Mucosa of gallbladder (tissue), 1 donor: ENCODE data around the gene SRP19. TPM values are rescaled to one million over a fixed set of nuclear protein-coding genes. Genes with fewer than 3 reads are reported as not detected.
"Not testable (repeated sequence)": the region's sequence is repeated elsewhere in the genome, so short reads cannot be mapped to it uniquely, and the experiment has no call there.

Source experiments
- DNase-seq: peaks from one replicate; pipeline ENCODE4 v3.0.0-alpha.2; 2020; ENCODE audit warnings: low spot score
- total RNA-seq: library from RNA; stranded (reverse); gene quantifications from one replicate; pipeline ENCODE4 v1.2.1, GENCODE V29; 2021
- donor health status: DM: no; HTN: no; CAD: no.

Gene SRP19
- 31.8 TPM for total RNA-seq

GRCh38 chr5:112860929-112861637, at the start of gene SRP19:
TSS of gene SRP19 (plus strand) at chr5:112861287. CDS start at chr5:112861377, 90 bp downstream.
- DNase-seq = peak; percentile 97

GRCh38 chr5:112812549-112812948, 48.5 kb upstream of the SRP19 start:
- no peak for DNase-seq

DNA sequence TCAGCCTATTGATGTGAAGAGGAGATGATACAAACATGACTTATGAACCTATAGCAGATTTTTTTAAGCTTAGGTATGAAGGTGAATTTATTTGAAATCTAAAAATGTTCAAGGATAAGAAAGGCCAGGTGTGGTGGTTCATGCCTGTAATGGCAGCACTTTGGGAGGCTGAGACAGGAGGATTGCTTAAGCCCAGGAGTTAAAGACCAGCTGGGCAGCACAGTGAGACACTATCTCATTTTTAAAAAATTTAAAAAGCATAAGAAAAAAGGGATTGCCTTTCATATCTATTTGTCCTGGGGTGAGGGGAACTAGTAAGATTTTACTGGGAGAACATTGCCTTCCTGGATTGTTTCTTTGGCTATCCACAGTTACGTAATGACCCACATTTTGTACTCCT, 40.8 kb upstream of the SRP19 start:
- no peak for DNase-seq

- no peak for DNase-seq
Measured at GRCh38 chr5:112822456-112822855, 38.6 kb upstream of the SRP19 start.

- DNase-seq = no peak
Measured at GRCh38 chr5:112823181-112823580, 37.9 kb upstream of the SRP19 start.

GRCh38 chr5:112823656-112824055, 37.4 kb upstream of the SRP19 start:
- peak; percentile 16 for DNase-seq

DNA sequence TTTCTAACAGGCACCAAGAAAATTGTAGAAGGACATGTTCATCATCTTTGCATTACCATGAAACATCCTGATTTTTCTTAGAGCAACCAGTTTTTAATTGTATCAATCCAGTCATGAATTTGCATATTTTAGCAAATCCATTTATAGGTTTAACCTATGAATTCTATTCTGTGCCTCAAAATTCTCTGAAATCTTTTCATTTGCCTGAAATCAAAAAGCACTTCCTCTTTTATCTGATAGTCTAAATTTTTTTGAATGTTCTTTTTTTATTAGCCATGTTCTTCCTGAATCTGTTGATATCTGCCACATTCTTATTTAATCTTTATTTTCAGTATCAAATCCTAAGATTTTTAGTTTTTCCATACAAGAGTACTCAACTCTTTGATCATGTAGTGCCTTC, 36.9 kb upstream of the SRP19 start:
- no peak for DNase-seq

GRCh38 chr5:112830378-112830777, 30.7 kb upstream of the SRP19 start:
- DNase-seq = no peak

GRCh38 chr5:112833971-112834370, 27.1 kb upstream of the SRP19 start:
- no peak for DNase-seq

DNA sequence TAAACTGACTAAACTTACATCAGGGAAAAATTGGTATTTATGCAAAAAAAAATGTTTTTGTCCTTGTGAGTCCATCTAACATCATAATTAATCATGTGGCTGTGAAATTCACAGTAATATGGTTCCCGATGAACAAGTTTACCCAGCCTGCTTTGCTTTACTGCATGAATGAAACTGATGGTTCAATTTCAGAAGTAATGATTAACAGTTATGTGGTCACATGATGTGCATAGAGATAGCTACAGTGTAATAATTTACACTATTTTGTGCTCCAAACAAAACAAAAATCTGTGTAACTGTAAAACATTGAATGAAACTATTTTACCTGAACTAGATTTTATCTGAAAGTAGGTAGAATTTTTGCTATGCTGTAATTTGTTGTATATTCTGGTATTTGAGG, 16.6 kb upstream of the SRP19 start:
- DNase-seq = no peak

DNA sequence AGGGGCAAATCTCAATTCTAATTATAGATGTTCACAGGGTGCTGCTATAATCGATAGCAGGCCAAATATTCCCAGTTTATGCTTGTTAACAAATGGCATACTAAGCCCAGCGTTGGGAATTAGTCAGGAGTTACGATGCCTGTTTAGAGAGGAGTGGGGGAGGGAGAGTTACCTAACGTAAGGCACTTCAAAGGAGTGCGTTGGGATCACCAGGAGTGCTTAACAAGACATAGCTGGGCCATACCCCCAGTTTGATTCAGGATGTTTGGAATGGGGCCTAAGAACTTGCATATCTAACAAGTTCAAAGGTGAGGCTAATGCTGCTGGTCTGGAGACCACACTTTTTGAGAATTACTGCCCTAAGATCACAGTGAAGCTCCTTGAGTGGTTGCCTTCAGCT, 14.5 kb upstream of the SRP19 start:
- no peak for DNase-seq

DNA sequence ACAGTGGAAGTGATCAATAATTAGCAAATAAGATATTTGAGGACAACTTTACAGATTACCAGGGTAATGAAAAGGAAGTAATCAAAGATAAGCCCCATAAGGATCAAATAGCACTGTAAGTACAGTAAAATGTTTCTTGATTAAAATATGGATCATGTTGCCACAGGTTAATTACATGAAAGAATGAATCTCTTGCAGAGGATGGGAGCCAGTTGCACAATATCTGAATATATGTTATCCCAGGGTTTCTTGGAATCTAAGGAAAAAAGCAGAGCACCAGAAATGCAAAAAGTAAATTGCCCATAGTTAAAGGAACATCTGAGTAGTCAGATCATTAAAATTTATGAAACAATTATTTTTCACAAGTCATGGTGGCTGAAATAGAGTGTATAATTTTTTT, 13.8 kb upstream of the SRP19 start:
- no peak for DNase-seq

DNA sequence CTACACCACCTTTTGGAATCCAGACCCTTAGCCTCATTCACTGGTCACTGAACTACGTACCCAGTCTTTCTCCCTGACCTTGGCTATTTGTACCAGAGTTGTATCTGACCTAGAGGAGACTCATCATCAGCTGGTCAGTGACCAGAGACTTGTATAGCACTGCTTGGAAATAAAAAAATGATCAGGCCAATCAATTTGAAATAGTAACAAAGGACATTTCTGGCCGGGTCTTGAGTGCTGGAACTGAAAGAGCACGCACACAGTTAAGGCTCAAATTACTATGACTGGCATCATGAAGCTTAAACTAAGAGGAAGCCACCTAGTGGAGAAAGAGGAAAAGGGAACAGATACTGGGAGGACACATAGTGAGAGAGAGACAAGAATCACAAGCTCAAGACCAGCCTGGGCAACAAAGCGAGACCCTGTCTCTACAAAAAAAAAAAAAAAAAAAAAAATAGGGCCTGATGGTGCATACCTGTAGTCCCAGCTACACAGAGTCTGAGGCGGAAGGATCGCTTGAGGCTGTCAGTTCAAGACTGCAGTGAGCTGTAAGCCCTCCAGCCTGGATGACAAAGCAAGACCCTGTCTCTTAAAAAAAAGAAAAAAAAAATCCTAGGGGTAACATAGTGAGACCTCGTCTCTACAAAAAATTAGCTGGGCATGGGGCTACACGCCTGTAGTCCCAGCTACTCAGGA, 12.8 kb upstream of the SRP19 start:
- no peak for DNase-seq

- DNase-seq = no peak
Measured at GRCh38 chr5:112849912-112850311, 11.2 kb upstream of the SRP19 start.

DNA sequence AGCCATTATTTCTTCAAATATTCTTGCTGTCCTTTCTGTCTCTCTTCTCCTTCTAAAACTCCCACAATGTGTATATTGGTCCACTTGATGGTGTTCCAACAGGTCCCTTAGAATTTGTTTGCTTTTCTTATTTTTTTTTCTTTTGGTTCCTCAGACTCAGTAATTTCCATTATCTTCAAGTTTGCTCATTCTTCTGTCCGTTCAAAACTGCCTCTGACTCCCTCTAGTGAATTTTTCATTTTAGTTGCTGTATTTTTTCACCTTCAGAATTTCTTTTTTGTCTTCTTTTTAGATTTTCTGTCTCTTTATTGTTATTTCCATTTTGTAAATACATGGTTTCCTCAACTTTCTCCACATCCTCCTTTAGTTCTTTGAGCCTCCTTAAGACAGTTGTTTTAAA, 6.4 kb upstream of the SRP19 start:
- DNase-seq = no peak

GRCh38 chr5:112857866-112858265, 3.2 kb upstream of the SRP19 start:
- no peak for DNase-seq

GRCh38 chr5:112860571-112860928, 537 bp upstream of the SRP19 start:
- DNase-seq = not testable (repeated sequence)

- DNase-seq = no peak
Measured at GRCh38 chr5:112861638-112861985, 525 bp downstream of the SRP19 start.

GRCh38 chr5:112862085-112862484, 998 bp downstream of the SRP19 start:
- DNase-seq = no peak

DNA sequence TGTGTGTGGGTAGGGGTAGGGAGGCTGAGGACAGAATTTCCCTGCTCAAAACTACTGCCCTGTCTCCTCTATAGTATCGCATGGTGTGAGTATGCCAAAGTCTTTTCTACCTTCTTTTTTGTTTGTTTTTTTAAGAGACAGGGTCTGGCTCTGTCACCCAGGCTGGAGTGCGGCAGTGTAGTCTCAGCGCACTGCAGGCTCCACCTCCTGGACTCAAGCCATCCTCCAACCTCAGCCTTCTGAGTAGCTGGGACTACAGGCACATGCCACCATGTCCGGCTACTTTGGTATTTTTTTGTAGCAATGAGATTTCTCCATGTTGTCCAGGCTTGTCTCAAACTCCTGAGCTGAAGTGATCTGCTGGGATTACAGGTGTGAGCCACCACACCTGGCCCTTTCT, 2.5 kb downstream of the SRP19 start:
- DNase-seq = no peak

GRCh38 chr5:112865128-112865527, 4.0 kb downstream of the SRP19 start:
- no peak for DNase-seq

- DNase-seq = no peak
Measured at GRCh38 chr5:112866739-112867138, 5.7 kb downstream of the SRP19 start.

DNA sequence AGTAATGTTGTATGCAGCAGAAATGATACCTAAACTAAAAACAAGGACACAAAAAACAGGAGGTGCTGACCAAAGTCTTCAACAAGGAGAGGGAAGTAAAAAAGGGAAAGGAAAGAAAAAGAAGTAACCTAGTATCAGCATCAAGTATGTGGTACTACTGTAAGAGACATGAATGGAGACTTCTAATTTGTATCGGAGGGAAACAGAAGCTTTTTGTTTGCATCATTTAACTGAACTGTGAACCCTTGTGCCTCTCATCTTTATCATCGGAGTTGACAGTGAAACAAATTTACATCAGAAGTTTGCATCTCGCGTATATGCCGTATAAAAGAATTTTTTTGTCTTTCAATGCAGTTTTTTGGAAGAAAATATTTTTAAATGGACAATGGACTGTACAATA, 6.3 kb downstream of the SRP19 start:
- DNase-seq = no peak

DNA sequence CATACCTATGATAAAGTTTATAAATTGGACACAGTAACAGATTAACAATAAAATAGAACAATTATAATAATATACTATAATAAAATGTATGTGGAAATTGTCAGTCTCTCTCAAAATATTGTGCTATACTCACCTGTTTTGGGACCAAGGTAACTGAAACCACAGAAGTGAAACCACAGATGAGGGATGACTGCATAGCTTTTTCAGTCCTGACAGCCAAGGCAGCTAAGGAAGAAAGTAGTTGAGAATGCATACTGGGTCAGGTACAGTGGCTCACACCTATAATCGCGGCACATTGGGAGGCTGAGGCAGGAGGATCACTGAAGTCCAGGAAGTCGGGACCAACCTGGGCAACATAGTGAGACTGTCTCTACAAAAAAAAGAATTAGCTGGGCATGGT, 8.9 kb downstream of the SRP19 start:
- no peak for DNase-seq
